HEK293 (cell line): ENCODE measurements around the gene RYR2.

ENCODE experiments used
- CTCF ChIA-PET: fragments of 350-600 bp; formaldehyde crosslinking; extraction: SDS; loops from one replicate; lab custom pipeline; 2021; ENCODE audit warnings: antibody characterized with exemption; lab: Yijun Ruan, JAX
- POLR2A ChIA-PET: fragments of 300-600 bp; formaldehyde crosslinking; extraction: SDS; loops from one replicate; lab custom pipeline; 2020; ENCODE audit warnings: antibody characterized with exemption, inconsistent platforms; lab: Yijun Ruan, JAX
- H3K27ac ChIP-seq: fragments of 200-500 bp; sonication (Bioruptor generic); 2 replicates; pipeline ENCODE4 v1.5.1; 2014; ENCODE audit warnings: low read depth, low read length, control low read depth, inconsistent platforms; ENCODE audit errors: extremely low read depth
- H3K36me3 ChIP-seq, 2 experiments: fragments of 200-500 bp in 1 of 2; sonication (Bioruptor generic) in 1 of 2; 1 replicate in 1 of 2; 2 replicates in 1 of 2; pipeline ENCODE4 v1.5.1; 2014 to 2017; ENCODE audit warnings: inconsistent platforms in 2 of 2, low read length in 2 of 2; ENCODE audit not compliant: control insufficient read depth in 2 of 2, insufficient read depth in 1 of 2
- H3K4me1 ChIP-seq: fragments of 200-500 bp; sonication (Bioruptor generic); 2 replicates; pipeline ENCODE4 v1.5.1; 2014; ENCODE audit warnings: mild to moderate bottlenecking, low read length, inconsistent platforms; ENCODE audit not compliant: control insufficient read depth, insufficient read depth
- H3K4me3 ChIP-seq: 2 replicates; pipeline ENCODE4 v1.5.1; 2011; ENCODE audit warnings: low read depth, mild to moderate bottlenecking, control low read depth, low read length, moderate library complexity
- H3K9me3 ChIP-seq: fragments of 200-500 bp; sonication (Bioruptor generic); 2 replicates; pipeline ENCODE4 v1.5.1; 2014; ENCODE audit warnings: low read depth, low read length, inconsistent platforms; ENCODE audit not compliant: control insufficient read depth, insufficient read depth
- BCL11B ChIP-seq: fragments of 450-650 bp; formaldehyde crosslinking; IDR thresholded peaks from 2 replicates; pipeline ENCODE4 v1.5.1; 2016; ENCODE audit warnings: low read depth, missing biosample characterization, missing genetic modification characterization
- KLF7 ChIP-seq: fragments of 450-650 bp; formaldehyde crosslinking; IDR thresholded peaks from 2 replicates; pipeline ENCODE4 v1.5.1; 2016; ENCODE audit warnings: missing biosample characterization, missing genetic modification characterization, borderline replicate concordance
- PRDM1 ChIP-seq: fragments of 450-650 bp; formaldehyde crosslinking; IDR thresholded peaks from 2 replicates; pipeline ENCODE4; 2016; ENCODE audit warnings: missing biosample characterization, missing genetic modification characterization
- TRIM28 ChIP-seq: IDR thresholded peaks from 2 replicates; pipeline ENCODE4 v1.6.1; 2011; ENCODE audit warnings: low read length, control low read depth, borderline replicate concordance
- ZEB2 ChIP-seq: fragments of 450-650 bp; formaldehyde crosslinking; IDR thresholded peaks from 2 replicates; pipeline ENCODE4 v1.5.1; 2016; ENCODE audit warnings: missing biosample characterization, missing genetic modification characterization
- ZFHX2 ChIP-seq: fragments of 450-650 bp; formaldehyde crosslinking; conservative IDR thresholded peaks from 2 replicates; pipeline ENCODE4 v1.5.1; 2016; ENCODE audit warnings: missing biosample characterization, missing genetic modification characterization
- ZFP3 ChIP-seq: fragments of 450-650 bp; formaldehyde crosslinking; IDR thresholded peaks from 2 replicates; pipeline ENCODE4 v1.5.1; 2016; ENCODE audit warnings: low read depth, missing biosample characterization, missing genetic modification characterization
- ZFP41 ChIP-seq: fragments of 450-650 bp; formaldehyde crosslinking; IDR thresholded peaks from 2 replicates; pipeline ENCODE4 v1.5.1; 2016; ENCODE audit warnings: missing biosample characterization, missing genetic modification characterization, borderline replicate concordance
- ZNF16 ChIP-seq: fragments of 450-650 bp; formaldehyde crosslinking; IDR thresholded peaks from 2 replicates; pipeline ENCODE4 v1.5.1; 2016; ENCODE audit warnings: low read depth, missing biosample characterization, missing genetic modification characterization
- ZNF23 ChIP-seq: fragments of 450-650 bp; formaldehyde crosslinking; IDR thresholded peaks from 2 replicates; pipeline ENCODE4 v1.5.1; 2016; ENCODE audit warnings: missing biosample characterization, missing genetic modification characterization, borderline replicate concordance
- ZNF266 ChIP-seq: fragments of 450-650 bp; formaldehyde crosslinking; IDR thresholded peaks from 2 replicates; pipeline ENCODE4 v1.5.1; 2016; ENCODE audit warnings: missing biosample characterization, missing genetic modification characterization, low read depth
- ZNF335 ChIP-seq: fragments of 450-650 bp; formaldehyde crosslinking; conservative IDR thresholded peaks from 2 replicates; pipeline ENCODE4 v1.5.1; 2016; ENCODE audit warnings: missing biosample characterization, missing genetic modification characterization
- ZNF501 ChIP-seq: fragments of 450-650 bp; formaldehyde crosslinking; IDR thresholded peaks from 2 replicates; pipeline ENCODE4 v1.5.1; 2016; ENCODE audit warnings: missing biosample characterization, missing genetic modification characterization
- ZNF529 ChIP-seq: fragments of 450-650 bp; formaldehyde crosslinking; IDR thresholded peaks from 2 replicates; pipeline ENCODE4 v1.5.1; 2017; ENCODE audit warnings: missing genetic modification characterization, missing biosample characterization; ENCODE audit not compliant: insufficient replicate concordance
- ZNF623 ChIP-seq: fragments of 450-650 bp; formaldehyde crosslinking; IDR thresholded peaks from 2 replicates; pipeline ENCODE4 v1.5.1; 2016; ENCODE audit warnings: missing biosample characterization, missing genetic modification characterization
- ZNF791 ChIP-seq: fragments of 450-650 bp; formaldehyde crosslinking; IDR thresholded peaks from 2 replicates; pipeline ENCODE4 v1.5.1; 2016; ENCODE audit warnings: missing biosample characterization, missing genetic modification characterization
- ZNF837 ChIP-seq: fragments of 450-650 bp; formaldehyde crosslinking; IDR thresholded peaks from 2 replicates; pipeline ENCODE4 v1.5.1; 2016; ENCODE audit warnings: missing biosample characterization, missing genetic modification characterization
- TF ChIP-seq, protein P1 (sequence below): fragments of 450-650 bp; formaldehyde crosslinking; IDR thresholded peaks from 2 replicates; pipeline ENCODE4 v1.5.1; 2016; ENCODE audit warnings: missing biosample characterization, missing genetic modification characterization
- TF ChIP-seq, protein P2 (sequence below): fragments of 450-650 bp; formaldehyde crosslinking; IDR thresholded peaks from 2 replicates; pipeline ENCODE4 v1.5.1; 2017; ENCODE audit warnings: missing biosample characterization, missing genetic modification characterization
- TF ChIP-seq, protein P3 (sequence below): fragments of 450-650 bp; IDR thresholded peaks from 2 replicates; pipeline ENCODE4 v1.5.1; 2018; ENCODE audit warnings: missing biosample characterization, missing genetic modification characterization
- TF ChIP-seq, protein P4 (sequence below): fragments of 450-650 bp; formaldehyde crosslinking; IDR thresholded peaks from 2 replicates; pipeline ENCODE4 v1.5.1; 2016; ENCODE audit warnings: missing biosample characterization, missing genetic modification characterization
- TF ChIP-seq, protein P5 (sequence below): fragments of 450-650 bp; formaldehyde crosslinking; IDR thresholded peaks from 2 replicates; pipeline ENCODE4 v1.5.1; 2016; ENCODE audit warnings: missing biosample characterization, missing genetic modification characterization

Gene RYR2

DNA sequence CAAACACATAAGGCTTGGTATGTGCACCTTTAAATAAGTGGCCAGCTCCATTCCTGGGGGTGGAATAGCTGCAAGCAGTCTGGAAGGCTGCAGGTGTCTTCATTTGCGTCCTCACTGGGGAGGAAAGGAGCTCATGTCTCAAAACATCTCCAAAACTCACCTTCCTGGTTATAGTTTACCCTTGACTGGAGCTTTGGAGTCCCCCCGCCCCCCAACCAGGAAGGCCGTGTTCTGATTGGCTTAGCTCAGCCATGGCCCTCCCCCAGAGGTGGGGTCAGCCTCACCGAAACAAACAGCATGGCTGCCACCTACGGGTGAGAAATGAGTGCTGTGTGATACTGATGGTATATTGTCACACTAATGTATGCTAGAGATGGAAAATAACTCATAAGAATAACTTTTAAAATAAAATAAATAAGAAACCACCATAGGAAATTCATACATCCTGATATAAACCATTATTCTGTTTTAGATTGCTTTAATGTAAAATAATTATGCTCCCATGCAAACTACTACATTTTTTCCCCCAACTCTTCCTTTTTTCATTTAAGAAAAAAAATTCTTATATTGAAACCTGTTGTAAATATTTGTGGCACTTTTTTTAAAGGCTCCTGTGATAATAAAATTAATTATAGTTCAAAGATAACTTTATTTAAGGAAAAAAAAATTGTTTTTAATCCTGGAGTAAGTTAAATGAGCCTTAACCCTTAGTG is 757.9 kb downstream of the RYR2 start (continued):
- TF ChIP-seq, protein P1, sequence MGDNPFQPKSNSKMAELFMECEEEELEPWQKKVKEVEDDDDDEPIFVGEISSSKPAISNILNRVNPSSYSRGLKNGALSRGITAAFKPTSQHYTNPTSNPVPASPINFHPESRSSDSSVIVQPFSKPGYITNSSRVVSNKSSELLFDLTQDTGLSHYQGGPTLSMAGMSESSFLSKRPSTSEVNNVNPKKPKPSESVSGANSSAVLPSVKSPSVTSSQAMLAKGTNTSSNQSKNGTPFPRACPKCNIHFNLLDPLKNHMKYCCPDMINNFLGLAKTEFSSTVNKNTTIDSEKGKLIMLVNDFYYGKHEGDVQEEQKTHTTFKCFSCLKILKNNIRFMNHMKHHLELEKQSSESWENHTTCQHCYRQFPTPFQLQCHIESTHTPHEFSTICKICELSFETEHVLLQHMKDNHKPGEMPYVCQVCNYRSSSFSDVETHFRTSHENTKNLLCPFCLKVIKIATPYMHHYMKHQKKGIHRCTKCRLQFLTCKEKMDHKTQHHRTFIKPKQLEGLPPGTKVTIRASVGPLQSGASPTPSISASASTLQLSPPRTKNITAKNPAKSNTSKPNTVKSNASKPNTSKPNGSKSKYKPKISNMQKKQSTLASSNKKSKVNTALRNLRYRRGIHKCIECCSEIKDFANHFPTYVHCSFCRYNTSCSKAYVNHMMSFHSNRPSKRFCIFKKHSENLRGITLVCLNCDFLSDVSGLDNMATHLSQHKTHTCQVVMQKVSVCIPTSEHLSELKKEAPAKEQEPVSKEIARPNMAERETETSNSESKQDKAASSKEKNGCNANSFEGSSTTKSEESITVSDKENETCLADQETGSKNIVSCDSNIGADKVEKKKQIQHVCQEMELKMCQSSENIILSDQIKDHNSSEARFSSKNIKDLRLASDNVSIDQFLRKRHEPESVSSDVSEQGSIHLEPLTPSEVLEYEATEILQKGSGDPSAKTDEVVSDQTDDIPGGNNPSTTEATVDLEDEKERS: no peak
- TF ChIP-seq ZNF501: no peak
- no peak for TF ChIP-seq ZNF16 (tag by site-specific recombination)
- TF ChIP-seq PRDM1 (tag by site-specific recombination): no peak
- TF ChIP-seq ZEB2: no peak
- no peak for TF ChIP-seq ZNF837 (tag by site-specific recombination)

DNA sequence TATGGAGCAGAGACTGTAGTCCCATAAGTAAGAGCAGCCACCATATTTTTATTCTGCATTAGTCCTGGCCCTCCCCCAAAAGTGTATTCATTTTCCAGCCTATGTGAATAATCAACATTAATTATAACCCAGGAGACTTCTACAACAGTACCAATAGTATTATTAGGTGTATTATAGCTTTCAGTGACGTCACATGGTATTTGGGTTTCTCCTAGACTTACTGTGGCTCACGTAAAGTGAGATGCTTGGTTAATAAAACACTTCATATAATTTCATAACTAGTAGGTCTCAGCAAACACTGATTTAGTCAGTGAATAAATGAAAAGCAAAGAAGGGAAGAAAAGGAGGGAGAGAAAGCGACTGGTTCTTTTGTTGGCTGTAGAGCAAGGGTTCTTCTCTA is 762.5 kb downstream of the RYR2 start:
- H3K36me3 ChIP-seq: no peaks in the 10 kb centered on the region
- H3K4me3 ChIP-seq: no peak overlapping the region
- ChIA-PET POLR2A (no interaction called here), CTCF (interaction anchor here (0.6 to 6.8 kb wide), 6 partner anchors 31 to 763 kb away, joined by 3 to 136 read pairs (median 4); no protein-coding TSS in a partner anchor)
- no peaks in the 10 kb centered on the region for H3K4me1 ChIP-seq
- no peaks in the 10 kb centered on the region for H3K9me3 ChIP-seq
- no peak for TF ChIP-seq BCL11B (tag by site-specific recombination)
- no peak for TF ChIP-seq ZFP41
- TF ChIP-seq, protein P2, sequence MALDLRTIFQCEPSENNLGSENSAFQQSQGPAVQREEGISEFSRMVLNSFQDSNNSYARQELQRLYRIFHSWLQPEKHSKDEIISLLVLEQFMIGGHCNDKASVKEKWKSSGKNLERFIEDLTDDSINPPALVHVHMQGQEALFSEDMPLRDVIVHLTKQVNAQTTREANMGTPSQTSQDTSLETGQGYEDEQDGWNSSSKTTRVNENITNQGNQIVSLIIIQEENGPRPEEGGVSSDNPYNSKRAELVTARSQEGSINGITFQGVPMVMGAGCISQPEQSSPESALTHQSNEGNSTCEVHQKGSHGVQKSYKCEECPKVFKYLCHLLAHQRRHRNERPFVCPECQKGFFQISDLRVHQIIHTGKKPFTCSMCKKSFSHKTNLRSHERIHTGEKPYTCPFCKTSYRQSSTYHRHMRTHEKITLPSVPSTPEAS (tag by site-specific recombination): no peak
- no peak for TF ChIP-seq ZNF266
- TF ChIP-seq ZFHX2 (tag by site-specific recombination): no peak
- no peak for TF ChIP-seq ZFP3 (tag by site-specific recombination)
- H3K27ac ChIP-seq: no peak overlapping the region

DNA sequence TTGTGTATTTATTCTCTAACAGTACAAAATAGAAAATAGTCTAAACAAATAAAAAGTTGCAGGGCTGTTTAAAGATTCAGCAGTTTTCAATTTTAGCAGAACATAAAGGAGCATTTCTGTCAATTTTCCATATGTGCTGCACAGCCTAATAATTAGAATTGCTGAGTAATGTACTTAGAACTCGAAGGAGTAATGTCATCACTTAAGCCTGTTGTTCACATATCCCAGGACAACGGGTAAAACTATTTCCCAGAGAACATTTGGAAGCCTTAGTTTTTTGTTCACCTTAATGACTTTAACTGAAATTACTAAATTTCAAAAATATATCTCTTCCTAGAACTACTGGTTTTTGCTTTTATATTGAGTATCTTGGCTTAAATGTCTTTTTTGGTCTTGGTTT is 767.1 kb downstream of the RYR2 start:
- ChIA-PET POLR2A (no interaction called here), CTCF (interaction anchor here (0.7 to 2.5 kb wide), 3 partner anchors 10 to 1170 kb away, joined by 3 to 10 read pairs (median 3); no protein-coding TSS in a partner anchor)
- no peaks in the 10 kb centered on the region for H3K9me3 ChIP-seq
- no peaks in the 10 kb centered on the region for H3K4me1 ChIP-seq
- no peak overlapping the region for H3K4me3 ChIP-seq
- no peak overlapping the region for H3K27ac ChIP-seq
- no peaks in the 10 kb centered on the region for H3K36me3 ChIP-seq
- TF ChIP-seq, protein P3, sequence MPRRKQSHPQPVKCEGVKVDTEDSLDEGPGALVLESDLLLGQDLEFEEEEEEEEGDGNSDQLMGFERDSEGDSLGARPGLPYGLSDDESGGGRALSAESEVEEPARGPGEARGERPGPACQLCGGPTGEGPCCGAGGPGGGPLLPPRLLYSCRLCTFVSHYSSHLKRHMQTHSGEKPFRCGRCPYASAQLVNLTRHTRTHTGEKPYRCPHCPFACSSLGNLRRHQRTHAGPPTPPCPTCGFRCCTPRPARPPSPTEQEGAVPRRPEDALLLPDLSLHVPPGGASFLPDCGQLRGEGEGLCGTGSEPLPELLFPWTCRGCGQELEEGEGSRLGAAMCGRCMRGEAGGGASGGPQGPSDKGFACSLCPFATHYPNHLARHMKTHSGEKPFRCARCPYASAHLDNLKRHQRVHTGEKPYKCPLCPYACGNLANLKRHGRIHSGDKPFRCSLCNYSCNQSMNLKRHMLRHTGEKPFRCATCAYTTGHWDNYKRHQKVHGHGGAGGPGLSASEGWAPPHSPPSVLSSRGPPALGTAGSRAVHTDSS (tag by site-specific recombination): no peak

DNA sequence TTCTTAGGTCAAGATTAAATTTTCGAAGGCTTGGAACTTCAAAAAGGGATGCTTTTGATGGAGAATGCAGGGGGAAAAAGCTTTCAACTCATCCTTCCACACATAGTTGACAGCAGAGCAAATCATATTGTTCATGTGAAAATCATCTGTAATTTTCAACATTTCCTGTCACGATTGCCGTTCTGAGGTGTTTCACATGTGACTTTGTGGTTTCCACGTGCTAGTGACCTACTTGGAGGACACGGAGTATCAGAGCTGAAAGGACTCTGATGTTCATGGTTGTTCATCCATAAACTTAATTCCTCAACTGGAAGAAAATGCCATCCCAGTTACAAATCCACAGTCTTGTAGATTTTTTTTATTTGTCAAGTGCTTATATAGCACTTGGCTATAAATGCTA is 769.6 kb downstream of the RYR2 start:
- ChIA-PET POLR2A (no interaction called here), CTCF (interaction anchor here (0.6 to 1.7 kb wide), 10 partner anchors 11 to 1872 kb away, joined by 3 to 8 read pairs (median 3); no protein-coding TSS in a partner anchor)
- H3K36me3 ChIP-seq: no peaks in the 10 kb centered on the region
- H3K4me1 ChIP-seq: no peaks in the 10 kb centered on the region
- no peak overlapping the region for H3K4me3 ChIP-seq
- H3K27ac ChIP-seq: no peak overlapping the region
- H3K9me3 ChIP-seq: no peaks in the 10 kb centered on the region
- TF ChIP-seq ZNF335 (tag by site-specific recombination) (no peak), ZNF529 (tag by site-specific recombination) (no peak), KLF7 (no peak), ZNF623 (tag by site-specific recombination) (no peak), ZNF23 (tag by site-specific recombination) (no peak), ZNF791 (tag by site-specific recombination) (no peak), TRIM28 (no peak)
- TF ChIP-seq, protein P4, sequence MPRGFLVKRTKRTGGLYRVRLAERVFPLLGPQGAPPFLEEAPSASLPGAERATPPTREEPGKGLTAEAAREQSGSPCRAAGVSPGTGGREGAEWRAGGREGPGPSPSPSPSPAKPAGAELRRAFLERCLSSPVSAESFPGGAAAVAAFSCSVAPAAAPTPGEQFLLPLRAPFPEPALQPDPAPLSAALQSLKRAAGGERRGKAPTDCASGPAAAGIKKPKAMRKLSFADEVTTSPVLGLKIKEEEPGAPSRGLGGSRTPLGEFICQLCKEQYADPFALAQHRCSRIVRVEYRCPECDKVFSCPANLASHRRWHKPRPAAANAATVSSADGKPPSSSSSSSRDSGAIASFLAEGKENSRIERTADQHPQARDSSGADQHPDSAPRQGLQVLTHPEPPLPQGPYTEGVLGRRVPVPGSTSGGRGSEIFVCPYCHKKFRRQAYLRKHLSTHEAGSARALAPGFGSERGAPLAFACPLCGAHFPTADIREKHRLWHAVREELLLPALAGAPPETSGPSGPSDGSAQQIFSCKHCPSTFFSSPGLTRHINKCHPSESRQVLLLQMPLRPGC (tag by site-specific recombination): no peak
- TF ChIP-seq, protein P5, sequence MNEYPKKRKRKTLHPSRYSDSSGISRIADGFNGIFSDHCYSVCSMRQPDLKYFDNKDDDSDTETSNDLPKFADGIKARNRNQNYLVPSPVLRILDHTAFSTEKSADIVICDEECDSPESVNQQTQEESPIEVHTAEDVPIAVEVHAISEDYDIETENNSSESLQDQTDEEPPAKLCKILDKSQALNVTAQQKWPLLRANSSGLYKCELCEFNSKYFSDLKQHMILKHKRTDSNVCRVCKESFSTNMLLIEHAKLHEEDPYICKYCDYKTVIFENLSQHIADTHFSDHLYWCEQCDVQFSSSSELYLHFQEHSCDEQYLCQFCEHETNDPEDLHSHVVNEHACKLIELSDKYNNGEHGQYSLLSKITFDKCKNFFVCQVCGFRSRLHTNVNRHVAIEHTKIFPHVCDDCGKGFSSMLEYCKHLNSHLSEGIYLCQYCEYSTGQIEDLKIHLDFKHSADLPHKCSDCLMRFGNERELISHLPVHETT (tag by site-specific recombination): no peak
